GM18868 (cell line): ENCODE measurements around the gene PCDHGB6.
"Not testable (repeated sequence)": the region's sequence is repeated elsewhere in the genome, so short reads cannot be mapped to it uniquely, and the experiment has no call there.

Experiments
- ATAC-seq: cut with Tn5 transposase; IDR thresholded peaks from one replicate; pipeline ENCODE4 v1.9.1; 2021; ENCODE audit warnings: mild to moderate bottlenecking, moderate library complexity; ENCODE audit not compliant: unreplicated experiment

Gene PCDHGB6

DNA sequence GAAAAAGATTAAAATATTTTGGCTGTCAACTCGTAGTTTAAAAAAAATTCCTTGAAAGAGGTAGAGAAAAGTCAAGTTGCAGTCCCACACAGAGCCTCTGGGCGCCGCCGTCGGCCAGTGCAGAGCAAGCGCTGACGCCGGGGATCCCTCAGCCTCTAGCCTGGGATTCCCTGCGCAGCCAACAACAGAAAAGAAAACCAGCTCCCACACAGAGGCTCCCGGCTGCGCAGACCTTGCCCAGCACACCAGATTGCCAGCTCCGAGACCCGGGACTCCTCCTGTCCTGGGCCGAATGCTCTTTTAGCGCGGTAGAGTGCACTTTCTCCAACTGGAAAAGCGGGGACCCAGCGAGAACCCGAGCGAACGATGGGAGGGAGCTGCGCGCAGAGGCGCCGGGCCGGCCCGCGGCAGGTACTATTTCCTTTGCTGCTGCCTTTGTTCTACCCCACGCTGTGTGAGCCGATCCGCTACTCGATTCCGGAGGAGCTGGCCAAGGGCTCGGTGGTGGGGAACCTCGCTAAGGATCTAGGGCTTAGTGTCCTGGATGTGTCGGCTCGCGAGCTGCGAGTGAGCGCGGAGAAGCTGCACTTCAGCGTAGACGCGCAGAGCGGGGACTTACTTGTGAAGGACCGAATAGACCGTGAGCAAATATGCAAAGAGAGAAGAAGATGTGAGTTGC, 9.8 kb downstream of the PCDHGB6 start, which contains the start of gene PCDHGB7:
TSS of gene PCDHGB7 (plus strand) at position 184 of the 679 bp plus-strand sequence. CDS start at position 367, 183 bp downstream.
- peak; percentile 69 for ATAC-seq

GRCh38 chr5:141419074-141419880, 11.5 kb downstream of the PCDHGB6 start:
- ATAC-seq: no peak

DNA sequence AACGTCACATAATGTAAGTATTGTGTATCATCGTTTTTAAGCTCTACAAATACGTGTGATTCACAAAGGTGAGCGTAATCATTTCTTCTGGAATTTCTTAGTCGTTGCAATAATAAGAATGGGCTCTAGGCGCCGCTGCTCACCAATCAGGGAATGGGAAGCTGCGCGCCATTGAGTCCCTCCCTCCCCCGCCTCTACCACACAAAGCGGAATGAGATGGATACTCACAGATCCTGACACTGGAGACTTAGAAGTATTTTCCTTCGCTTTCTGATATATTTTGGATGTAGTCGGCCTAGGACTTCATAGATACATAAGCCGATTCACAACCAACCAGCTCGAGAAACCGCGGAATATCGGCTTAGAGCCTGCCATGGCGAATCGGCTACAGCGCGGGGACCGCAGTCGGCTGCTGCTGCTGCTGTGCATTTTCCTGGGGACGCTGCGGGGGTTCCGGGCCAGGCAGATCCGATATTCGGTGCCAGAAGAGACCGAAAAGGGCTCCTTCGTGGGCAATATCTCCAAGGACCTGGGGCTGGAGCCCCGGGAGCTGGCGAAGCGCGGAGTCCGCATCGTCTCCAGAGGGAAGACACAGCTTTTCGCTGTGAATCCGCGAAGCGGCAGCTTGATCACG, 13.2 kb downstream of the PCDHGB6 start, which contains the start of gene PCDHGA11:
TSS of gene PCDHGA11 (plus strand) at position 197 of the 634 bp plus-strand sequence. CDS start at position 374, 177 bp downstream.
- ATAC-seq: peak; percentile 65

DNA sequence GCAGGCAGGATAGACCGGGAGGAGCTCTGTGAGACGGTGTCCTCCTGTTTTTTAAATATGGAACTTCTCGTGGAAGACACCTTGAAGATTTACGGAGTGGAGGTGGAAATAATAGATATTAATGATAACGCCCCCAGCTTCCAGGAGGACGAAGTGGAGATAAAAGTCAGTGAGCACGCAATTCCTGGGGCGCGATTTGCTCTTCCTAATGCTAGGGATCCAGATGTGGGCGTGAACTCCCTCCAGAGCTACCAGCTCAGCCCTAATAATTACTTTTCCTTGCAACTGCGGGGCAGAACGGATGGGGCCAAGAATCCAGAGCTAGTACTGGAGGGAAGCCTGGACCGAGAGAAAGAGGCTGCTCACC, 13.7 kb downstream of the PCDHGB6 start:
- ATAC-seq: no peak

DNA sequence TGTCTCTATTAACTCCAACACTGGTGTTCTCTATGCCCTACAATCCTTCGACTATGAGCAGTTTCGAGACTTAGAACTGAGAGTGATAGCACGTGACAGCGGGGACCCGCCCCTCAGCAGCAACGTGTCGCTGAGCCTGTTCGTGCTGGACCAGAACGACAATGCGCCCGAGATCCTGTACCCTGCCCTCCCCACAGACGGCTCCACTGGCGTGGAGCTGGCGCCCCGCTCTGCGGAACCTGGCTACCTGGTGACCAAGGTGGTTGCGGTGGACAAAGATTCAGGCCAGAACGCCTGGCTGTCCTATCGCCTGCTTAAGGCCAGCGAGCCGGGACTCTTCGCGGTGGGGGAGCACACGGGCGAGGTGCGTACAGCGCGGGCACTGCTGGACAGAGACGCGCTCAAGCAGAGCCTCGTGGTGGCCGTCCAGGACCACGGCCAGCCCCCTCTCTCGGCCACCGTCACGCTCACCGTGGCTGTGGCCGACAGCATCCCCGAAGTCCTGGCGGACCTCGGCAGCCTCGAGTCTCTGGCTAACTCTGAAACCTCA, 15.0 kb downstream of the PCDHGB6 start:
- ATAC-seq: no peak

DNA sequence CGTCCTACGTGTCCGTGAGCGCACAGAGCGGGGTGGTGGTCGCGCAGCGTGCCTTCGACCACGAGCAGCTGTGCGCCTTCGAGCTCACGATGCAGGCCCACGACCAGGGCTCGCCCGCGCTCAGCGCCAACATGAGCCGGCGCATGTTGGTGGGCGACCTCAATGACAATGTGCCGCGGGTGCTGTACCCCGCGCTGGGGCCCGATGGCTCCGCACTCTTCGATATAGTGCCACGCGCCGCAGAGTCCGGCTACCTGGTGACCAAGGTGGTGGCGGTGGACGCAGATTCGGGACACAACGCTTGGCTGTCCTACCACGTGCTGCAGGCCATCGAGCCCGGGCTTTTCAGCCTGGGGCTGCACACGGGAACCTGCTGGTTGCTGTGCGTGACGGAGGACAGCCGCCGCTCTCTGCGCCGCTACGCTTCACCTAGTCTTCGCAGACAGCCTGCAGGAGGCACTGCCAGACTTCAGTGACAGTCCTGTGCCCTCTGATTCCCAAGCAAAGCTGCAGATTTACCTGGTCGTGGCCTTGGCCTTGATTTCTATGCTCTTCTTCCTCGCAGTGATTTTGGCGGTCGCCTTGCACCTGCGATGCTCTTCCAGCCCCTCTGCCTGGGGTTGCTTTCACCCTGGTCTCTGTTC, 20.1 kb downstream of the PCDHGB6 start:
- ATAC-seq: no peak

DNA sequence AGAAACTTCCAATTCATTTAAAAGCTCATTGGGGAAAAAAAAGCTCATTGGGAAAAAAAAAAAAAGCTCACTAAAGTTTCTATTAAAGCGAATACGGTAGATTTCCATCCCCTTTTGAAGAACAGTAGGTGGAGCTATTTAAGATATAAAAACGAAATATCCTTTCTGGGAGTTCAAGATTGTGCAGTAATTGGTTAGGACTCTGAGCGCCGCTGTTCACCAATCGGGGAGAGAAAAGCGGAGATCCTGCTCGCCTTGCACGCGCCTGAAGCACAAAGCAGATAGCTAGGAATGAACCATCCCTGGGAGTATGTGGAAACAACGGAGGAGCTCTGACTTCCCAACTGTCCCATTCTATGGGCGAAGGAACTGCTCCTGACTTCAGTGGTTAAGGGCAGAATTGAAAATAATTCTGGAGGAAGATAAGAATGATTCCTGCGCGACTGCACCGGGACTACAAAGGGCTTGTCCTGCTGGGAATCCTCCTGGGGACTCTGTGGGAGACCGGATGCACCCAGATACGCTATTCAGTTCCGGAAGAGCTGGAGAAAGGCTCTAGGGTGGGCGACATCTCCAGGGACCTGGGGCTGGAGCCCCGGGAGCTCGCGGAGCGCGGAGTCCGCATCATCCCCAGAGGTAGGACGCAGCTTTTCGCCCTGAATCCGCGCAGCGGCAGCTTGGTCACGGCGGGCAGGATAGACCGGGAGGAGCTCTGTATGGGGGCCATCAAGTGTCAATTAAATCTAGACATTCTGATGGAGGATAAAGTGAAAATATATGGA, 22.7 kb downstream of the PCDHGB6 start, which contains the start of gene PCDHGA12:
TSS of gene PCDHGA12 (plus strand) at position 176 of the 782 bp plus-strand sequence. CDS start at position 429, 253 bp downstream.
- peak; percentile 89 for ATAC-seq

GRCh38 chr5:141431286-141431685, 23.5 kb downstream of the PCDHGB6 start:
- ATAC-seq: peak; percentile 56

DNA sequence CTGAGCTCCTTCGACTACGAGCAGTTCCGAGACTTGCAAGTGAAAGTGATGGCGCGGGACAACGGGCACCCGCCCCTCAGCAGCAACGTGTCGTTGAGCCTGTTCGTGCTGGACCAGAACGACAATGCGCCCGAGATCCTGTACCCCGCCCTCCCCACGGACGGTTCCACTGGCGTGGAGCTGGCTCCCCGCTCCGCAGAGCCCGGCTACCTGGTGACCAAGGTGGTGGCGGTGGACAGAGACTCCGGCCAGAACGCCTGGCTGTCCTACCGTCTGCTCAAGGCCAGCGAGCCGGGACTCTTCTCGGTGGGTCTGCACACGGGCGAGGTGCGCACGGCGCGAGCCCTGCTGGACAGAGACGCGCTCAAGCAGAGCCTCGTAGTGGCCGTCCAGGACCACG, 24.5 kb downstream of the PCDHGB6 start:
- ATAC-seq: not testable (repeated sequence)

DNA sequence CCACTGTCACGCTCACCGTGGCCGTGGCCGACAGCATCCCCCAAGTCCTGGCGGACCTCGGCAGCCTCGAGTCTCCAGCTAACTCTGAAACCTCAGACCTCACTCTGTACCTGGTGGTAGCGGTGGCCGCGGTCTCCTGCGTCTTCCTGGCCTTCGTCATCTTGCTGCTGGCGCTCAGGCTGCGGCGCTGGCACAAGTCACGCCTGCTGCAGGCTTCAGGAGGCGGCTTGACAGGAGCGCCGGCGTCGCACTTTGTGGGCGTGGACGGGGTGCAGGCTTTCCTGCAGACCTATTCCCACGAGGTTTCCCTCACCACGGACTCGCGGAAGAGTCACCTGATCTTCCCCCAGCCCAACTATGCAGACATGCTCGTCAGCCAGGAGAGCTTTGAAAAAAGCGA, 24.9 kb downstream of the PCDHGB6 start:
- ATAC-seq: not testable (repeated sequence)

GRCh38 chr5:141434006-141434405, 26.2 kb downstream of the PCDHGB6 start:
- ATAC-seq: no peak

GRCh38 chr5:141437221-141437620, 29.4 kb downstream of the PCDHGB6 start:
- ATAC-seq: no peak

- ATAC-seq: no peak
Observed at GRCh38 chr5:141439411-141440141, 31.8 kb downstream of the PCDHGB6 start.

DNA sequence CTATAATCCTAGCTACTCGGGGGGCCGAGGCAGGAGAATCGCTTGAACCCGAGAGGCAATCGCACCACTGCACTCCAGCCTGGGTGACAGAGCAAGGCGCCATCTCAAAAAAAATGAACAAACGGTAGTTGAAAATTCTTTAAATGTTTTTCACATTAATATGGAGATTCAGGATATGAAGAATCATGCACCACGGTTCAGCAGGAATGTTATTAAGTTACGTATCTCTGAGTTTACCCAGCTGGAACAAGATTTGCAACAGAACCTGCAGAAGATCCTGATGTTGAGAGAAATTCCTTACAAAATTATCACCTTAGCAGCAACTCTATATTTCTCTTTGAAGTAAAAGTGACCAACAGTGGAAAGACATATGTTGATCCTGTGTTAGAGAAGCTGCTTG, 32.5 kb downstream of the PCDHGB6 start:
- ATAC-seq: no peak

GRCh38 chr5:141441571-141442170, 33.9 kb downstream of the PCDHGB6 start:
- no peak for ATAC-seq
